ENCODE data around the gene ARID3C.

DNA sequence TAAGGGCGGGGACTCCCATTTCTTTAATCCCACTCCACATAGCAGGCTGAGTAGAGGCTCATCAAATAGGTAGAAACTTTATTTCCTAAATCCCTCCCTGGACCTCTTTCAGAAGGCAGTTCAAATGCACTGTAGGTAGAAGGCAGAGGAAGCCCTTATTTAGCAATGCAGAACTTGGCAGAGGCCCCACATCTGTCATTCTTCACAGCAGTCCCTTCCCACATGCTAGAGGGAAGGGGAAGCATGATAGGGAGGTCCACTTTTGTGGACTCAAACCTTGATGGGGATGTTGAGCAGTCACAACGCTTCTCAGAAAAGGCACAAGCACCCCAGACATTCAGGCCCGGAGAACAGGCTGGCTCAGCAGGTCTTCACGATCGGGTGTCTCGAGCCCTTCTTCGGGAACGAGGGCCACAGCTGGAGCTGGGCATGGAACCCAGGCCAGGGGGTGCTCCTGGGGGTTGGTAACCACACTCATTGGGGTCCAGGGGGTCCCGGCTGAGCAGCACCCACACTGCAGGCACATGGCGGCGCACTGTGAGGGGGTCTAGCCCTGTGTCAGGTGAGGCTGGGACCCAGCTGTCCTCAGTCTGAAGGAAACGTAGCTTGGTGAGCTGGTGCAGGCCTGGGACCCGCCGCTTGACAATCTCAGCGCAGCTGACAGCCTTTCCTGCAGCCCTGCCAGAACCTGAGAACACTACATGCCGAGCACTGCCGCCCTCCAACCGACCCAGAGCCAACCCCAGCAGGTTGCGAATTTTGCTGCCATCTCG is 18.2 kb downstream of the ARID3C start:
- TF ChIP-seq, protein P1, sequence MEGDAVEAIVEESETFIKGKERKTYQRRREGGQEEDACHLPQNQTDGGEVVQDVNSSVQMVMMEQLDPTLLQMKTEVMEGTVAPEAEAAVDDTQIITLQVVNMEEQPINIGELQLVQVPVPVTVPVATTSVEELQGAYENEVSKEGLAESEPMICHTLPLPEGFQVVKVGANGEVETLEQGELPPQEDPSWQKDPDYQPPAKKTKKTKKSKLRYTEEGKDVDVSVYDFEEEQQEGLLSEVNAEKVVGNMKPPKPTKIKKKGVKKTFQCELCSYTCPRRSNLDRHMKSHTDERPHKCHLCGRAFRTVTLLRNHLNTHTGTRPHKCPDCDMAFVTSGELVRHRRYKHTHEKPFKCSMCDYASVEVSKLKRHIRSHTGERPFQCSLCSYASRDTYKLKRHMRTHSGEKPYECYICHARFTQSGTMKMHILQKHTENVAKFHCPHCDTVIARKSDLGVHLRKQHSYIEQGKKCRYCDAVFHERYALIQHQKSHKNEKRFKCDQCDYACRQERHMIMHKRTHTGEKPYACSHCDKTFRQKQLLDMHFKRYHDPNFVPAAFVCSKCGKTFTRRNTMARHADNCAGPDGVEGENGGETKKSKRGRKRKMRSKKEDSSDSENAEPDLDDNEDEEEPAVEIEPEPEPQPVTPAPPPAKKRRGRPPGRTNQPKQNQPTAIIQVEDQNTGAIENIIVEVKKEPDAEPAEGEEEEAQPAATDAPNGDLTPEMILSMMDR (conservative IDR thresholded peaks at IDR 0.05 in 1 of 2, IDR thresholded peaks at IDR 0.05 in 1 of 2; ENCODE audit: low read depth in 1 of 2, low read length in 2 of 2), result no peak
- no peak for TF ChIP-seq EZH2 (IDR thresholded peaks at IDR 0.05; ENCODE audit: low read length, missing control alignments)
